NCI-H774 (cell line): Measurements from ENCODE around the gene POTEG.
"Not testable (repeated sequence)": the region's sequence is repeated elsewhere in the genome, so short reads cannot be mapped to it uniquely, and the experiment has no call there.

Experiments used
- DNase-seq: peaks from one replicate; lab custom pipeline; 2025; lab: John Stamatoyannopoulos, UW

The POTEG gene

DNA sequence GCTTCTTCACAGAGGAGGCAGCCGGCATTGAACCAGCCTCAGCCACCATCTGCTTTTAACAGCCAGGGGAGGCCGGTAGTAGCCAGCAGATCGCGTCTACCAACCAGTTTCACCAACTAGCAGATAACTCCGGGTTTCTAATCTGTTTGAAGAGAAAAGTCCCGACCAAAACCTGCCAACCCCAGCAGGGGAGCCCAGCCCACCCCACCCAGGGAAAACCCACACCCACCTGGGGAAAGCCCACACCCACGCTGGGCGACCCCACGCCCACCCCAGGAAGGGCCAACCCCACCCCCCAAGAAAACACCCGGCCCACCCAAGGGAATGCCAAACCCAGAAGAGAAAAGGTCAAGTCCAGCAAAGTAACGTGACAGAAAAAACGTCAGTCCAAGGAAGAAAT lies at the start of gene POTEG:
Gene POTEG, minus strand, starts transcription at position 101 of the 400 bp plus-strand sequence. Its CDS starts 52 bp downstream, at position 49.
- not testable (repeated sequence) for DNase-seq

GRCh38 chr14:19482093-19482492 lies 48.0 kb upstream of the POTEG start:
- DNase-seq = not testable (repeated sequence)

GRCh38 chr14:19481421-19481820 lies 47.3 kb upstream of the POTEG start:
- not testable (repeated sequence) for DNase-seq

GRCh38 chr14:19480491-19480890 lies 46.4 kb upstream of the POTEG start:
- not testable (repeated sequence) for DNase-seq

DNA sequence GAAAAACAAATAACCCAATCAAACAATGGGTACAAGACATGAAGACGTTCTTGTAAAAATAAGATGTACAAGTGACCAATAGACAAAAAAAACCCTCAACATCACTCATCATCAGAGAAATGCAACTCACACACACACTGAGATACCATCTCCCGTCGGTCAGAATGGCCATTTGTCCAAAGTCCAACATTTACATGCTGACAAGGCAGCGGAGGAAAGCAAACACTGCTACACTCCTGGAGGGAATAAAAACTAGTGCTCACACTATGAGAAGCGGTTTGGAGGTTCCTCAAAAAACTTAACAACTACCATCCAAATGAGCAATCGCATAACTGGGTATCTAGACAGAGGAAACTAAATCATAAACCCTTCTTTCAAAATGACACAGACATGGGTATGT lies 11.6 kb upstream of the POTEG start:
- not testable (repeated sequence) for DNase-seq

DNA sequence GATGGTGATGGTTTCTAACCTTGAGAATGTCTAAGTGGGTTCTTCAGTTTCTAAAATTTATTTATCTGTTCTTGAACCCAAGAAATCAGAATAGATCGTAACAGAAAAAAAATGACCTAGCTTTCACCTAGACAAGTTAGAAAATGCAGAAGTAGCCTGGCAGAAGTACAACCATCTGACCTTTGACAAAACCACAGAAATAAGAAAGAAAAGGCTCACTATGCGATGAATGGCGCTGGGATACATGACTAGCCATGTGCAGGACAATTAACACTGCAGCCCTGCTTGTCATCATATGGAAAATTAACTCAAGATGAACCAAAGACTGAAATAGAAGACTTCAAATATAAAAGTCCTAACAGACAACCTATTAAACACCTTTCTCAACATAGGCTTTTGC lies 5.7 kb upstream of the POTEG start:
- DNase-seq = not testable (repeated sequence)

GRCh38 chr14:19439219-19439618 lies 5.1 kb upstream of the POTEG start:
- not testable (repeated sequence) for DNase-seq

- DNase-seq = not testable (repeated sequence)
Observed at GRCh38 chr14:19437126-19437443, 2.9 kb upstream of the POTEG start.

GRCh38 chr14:19436311-19437125 lies 2.4 kb upstream of the POTEG start:
- not testable (repeated sequence) for DNase-seq

- DNase-seq = not testable (repeated sequence)
Observed at GRCh38 chr14:19435852-19436251, 1.7 kb upstream of the POTEG start.

GRCh38 chr14:19434891-19435290 lies 750 bp upstream of the POTEG start:
- DNase-seq = not testable (repeated sequence)

GRCh38 chr14:19433765-19434164 lies 376 bp downstream of the POTEG start:
- DNase-seq = not testable (repeated sequence)

DNA sequence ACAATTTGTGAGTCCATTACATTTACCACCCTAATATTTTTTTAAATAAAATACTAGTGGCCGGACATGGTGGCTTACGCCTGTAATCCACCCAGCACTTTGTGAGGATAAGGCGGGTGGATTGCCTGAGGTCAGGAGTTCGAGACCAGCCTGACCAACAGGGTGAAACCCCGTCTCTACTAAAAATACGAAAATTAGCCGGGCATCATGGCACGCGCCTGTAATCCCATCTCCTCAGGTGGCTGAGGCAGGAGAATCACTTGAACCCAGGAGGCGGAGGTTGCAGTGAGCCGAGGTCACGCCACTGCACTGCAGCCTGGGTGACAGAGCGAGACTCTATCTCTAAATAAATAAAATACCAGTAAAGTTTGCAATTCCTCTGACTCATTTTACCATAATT lies 25.6 kb downstream of the POTEG start:
- not testable (repeated sequence) for DNase-seq

- not testable (repeated sequence) for DNase-seq
Observed at GRCh38 chr14:19402097-19402496, 32.0 kb downstream of the POTEG start.

GRCh38 chr14:19394727-19395126 lies 39.4 kb downstream of the POTEG start:
- DNase-seq = not testable (repeated sequence)

DNA sequence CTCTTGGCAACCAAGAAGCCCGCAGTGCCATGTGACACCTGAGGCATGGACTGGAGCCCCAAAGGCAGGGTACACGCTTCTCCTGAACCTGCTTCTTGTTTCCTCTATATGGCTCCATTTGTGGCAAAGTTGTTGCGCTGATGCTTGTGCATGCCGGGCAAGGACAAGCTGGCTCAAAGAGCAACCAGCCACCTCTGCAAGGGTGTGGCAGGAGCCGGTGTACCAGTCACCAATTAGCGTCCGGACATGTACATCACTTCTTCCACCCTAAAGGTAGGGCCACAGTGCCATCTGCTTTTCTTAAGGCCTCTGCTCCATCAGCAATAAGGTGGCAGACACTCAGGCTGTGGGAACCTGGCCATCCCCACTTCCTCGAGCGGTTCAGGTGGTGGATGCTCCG lies 43.9 kb downstream of the POTEG start:
- not testable (repeated sequence) for DNase-seq

- not testable (repeated sequence) for DNase-seq
Observed at GRCh38 chr14:19388741-19389140, 45.4 kb downstream of the POTEG start.

GRCh38 chr14:19386996-19387395 lies 47.1 kb downstream of the POTEG start:
- not testable (repeated sequence) for DNase-seq

DNA sequence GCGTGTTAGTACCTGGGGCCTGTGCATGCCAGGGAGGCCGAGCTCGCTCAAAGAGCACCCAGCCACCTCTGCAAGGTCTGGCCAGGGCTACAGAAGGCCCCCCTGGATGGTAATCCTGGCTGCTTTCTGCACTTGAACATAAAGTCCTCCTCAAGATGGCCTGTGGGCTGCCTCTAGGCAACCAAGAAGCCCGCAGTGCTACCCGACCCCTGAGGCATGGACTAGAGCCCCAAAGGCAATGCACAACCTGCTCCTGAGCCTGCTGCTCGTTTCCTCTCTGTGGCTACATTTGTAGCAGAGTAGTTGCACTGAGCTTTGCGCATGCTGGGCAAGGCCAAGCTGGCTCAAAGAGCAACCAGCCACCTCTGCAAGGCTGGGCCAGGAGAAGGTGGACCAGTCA lies 47.8 kb downstream of the POTEG start:
- not testable (repeated sequence) for DNase-seq

DNA sequence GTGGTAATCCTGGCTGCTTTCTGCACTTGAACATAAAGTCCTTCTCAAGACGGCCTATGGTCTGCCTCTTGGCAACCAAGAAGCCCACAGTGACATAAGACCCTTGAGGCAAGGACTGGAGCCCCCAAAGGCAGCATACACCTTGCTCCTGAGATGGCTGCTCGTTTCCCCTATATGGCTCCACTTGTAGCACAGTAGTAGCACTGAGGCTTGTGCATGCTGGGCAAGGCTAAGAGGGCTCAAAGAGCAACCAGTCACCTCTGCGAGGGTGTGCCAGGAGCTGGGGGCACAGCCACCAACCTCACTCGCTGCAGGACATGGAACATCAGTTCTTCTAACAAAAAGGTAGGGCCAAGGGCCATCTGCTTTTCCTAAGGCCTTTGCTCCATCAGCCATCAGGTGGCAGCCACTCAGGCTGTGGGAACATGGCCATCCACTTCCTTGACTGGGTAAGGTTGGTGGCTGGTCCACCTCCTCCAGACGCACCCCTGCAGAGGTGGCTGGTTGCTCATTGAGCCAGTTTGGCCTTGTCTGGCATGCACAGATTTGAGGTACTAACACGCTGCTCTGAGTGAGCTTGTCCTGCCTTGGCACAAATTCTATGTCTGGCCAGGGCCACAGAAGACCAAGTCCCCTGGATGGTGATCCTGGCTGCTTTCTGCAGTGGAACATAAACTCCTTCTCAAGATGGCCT lies 49.9 kb downstream of the POTEG start:
- not testable (repeated sequence) for DNase-seq

DNA sequence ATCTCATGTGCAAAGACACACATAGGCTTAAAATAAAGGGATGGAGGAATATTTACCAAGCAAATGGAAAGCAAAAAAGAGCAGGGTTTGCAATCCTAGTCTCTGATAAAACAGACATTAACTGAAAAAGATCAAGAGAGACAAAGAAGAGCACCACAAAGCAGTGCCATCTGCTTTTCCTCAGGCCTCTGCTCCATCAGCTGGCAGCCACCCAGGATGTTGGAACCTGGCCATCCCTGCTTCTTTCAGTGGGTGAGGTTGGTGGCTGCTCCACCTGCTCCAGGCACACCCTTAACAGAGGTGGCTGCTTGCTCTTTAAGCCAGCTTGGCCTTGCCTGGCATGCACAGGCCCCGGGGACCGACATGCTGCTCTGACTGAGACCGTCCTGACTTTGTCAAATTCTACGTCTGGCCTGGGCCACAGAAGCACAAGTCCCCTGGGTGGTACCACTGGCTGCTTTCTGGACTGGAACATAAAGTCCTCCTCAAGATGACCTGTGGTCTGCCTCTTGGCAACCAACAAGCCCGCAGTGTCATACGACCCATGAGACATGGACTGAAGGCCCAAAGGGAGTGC lies 51.0 kb downstream of the POTEG start:
- not testable (repeated sequence) for DNase-seq

DNA sequence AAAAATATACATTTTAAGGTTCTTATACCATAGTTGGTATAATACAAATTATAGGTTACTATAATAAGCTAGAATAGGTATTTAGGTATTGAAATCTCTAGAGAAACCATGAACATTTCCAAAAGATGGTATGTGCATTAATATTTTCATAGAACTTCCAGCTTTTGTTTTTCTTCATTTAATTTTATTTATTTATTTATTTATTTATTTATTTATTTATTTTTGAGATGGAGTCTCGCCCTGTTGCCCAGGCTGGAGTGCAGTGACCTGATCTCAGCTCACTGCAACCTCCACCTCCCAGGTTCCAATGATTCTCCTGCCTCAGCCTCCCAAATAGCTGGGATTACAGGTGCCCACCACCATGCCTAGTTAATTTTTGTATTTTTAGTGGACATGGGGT lies 54.0 kb downstream of the POTEG start:
- DNase-seq = not testable (repeated sequence)

GRCh38 chr14:19374451-19374903 lies 59.7 kb downstream of the POTEG start:
- DNase-seq = not testable (repeated sequence)
